ENCODE results near the gene SLC15A1. TPM values are rescaled to one million over a fixed set of nuclear protein-coding genes. Genes with fewer than 3 reads are reported as not detected.

SLC15A1 gene
- polyA plus RNA-seq, 6 donors from 2014 or later = not detected

DNA sequence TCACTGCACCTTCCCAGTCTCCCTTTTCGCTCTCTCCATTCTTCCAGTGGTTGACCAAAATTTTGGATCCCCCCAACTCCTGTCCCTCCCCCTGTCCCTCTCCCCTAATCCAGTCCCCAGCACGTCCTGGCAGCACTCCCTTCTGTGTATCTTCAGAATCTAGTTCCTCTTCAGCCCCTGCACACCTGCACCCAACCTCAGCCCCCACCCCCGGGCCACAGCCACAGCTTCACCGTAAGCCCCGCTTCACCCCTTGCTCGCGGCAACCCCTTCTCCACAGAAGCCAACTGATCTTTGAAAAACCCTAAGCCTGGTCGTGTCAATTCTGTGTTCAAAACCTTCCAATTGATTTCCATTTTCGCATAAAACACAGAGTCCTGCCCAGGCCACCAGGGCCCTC is 35.5 kb upstream of the SLC15A1 start:
- Mint-ChIP-seq H3K4me1 (peaks cover 0 to 6% (median 4%) of the 10 kb centered on the region in 3 donors), H3K27me3 (peaks cover 0 to 34% (median 25%) of the 10 kb centered on the region in 3 donors), H3K4me3 (no peak overlapping the region), H3K27ac (no peak overlapping the region), H3K9me3 (peaks cover 0 to 6% (median 1%) of the 10 kb centered on the region in 7 donors), H3K36me3 (peaks cover 5 to 12% of the 10 kb centered on the region in 2 donors)
- ATAC-seq (ENCODE audit: low read depth in 2 of 2) = no peak
- DNase-seq = no peak

- no peak for ATAC-seq (ENCODE audit: low read depth in 2 of 2)
- peaks cover 0 to 6% of the 10 kb centered on the region in 2 donors for H3K36me3 Mint-ChIP-seq
- peaks cover 0 to 6% (median 1%) of the 10 kb centered on the region in 7 donors for H3K9me3 Mint-ChIP-seq
- DNase-seq = no peak
- no peak overlapping the region for H3K4me3 Mint-ChIP-seq
- H3K27ac Mint-ChIP-seq = no peak overlapping the region
- H3K4me1 Mint-ChIP-seq = peaks cover 0 to 6% (median 4%) of the 10 kb centered on the region in 3 donors
- H3K27me3 Mint-ChIP-seq = peaks cover 2 to 36% (median 32%) of the 10 kb centered on the region in 3 donors
These were observed 34.7 kb upstream of the SLC15A1 start for GRCh38 chr13:98787173-98787572.

DNA sequence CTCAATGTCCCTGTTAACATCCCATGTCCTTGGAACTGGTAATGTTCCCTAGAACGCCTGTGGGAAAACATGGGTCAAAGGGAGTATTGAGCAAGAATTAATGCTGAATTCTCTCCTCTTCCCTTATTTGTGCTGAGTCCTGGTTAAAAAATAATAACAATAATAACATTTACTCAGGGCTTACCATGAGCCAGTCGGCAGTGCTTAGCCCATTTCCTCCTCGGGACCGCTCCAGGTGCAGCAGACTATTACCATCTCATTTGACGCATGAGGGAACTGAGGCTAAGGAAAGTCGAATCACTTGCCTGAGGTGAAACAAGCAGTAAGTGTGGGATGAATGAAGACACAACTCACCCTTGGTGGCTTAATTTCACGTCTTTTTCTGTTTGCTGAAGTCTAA is 33.6 kb upstream of the SLC15A1 start:
- H3K27ac Mint-ChIP-seq = no peak overlapping the region
- H3K4me3 Mint-ChIP-seq = no peak overlapping the region
- DNase-seq (no peak), ATAC-seq (ENCODE audit: low read depth in 2 of 2) (no peak)
- peaks cover 9 to 47% (median 44%) of the 10 kb centered on the region in 3 donors for H3K27me3 Mint-ChIP-seq
- H3K4me1 Mint-ChIP-seq = peaks cover 0 to 6% (median 4%) of the 10 kb centered on the region in 3 donors
- H3K9me3 Mint-ChIP-seq = peaks cover 0 to 6% (median 3%) of the 10 kb centered on the region in 7 donors
- H3K36me3 Mint-ChIP-seq = no peaks in the 10 kb centered on the region

- ATAC-seq (ENCODE audit: low read depth in 2 of 2) = no peak
- H3K4me3 Mint-ChIP-seq = no peak overlapping the region
- H3K9me3 Mint-ChIP-seq = peaks cover 0 to 6% (median 4%) of the 10 kb centered on the region in 7 donors
- no peak overlapping the region for H3K27ac Mint-ChIP-seq
- no peaks in the 10 kb centered on the region for H3K36me3 Mint-ChIP-seq
- H3K27me3 Mint-ChIP-seq = peaks cover 14 to 49% (median 49%) of the 10 kb centered on the region in 3 donors
- DNase-seq = no peak
- peaks cover 0 to 6% (median 4%) of the 10 kb centered on the region in 3 donors for H3K4me1 Mint-ChIP-seq
These were observed 32.9 kb upstream of the SLC15A1 start for GRCh38 chr13:98785405-98785804.

GRCh38 chr13:98784666-98785065 is 32.2 kb upstream of the SLC15A1 start:
- Mint-ChIP-seq H3K36me3 (no peaks in the 10 kb centered on the region), H3K9me3 (peaks cover 0 to 5% (median 1%) of the 10 kb centered on the region in 7 donors), H3K4me1 (peaks cover 0 to 6% (median 4%) of the 10 kb centered on the region in 3 donors), H3K4me3 (no peak overlapping the region), H3K27ac (no peak overlapping the region), H3K27me3 (peaks cover 14 to 51% (median 48%) of the 10 kb centered on the region in 3 donors)
- ATAC-seq (ENCODE audit: low read depth in 2 of 2) (no peak), DNase-seq (no peak)

DNA sequence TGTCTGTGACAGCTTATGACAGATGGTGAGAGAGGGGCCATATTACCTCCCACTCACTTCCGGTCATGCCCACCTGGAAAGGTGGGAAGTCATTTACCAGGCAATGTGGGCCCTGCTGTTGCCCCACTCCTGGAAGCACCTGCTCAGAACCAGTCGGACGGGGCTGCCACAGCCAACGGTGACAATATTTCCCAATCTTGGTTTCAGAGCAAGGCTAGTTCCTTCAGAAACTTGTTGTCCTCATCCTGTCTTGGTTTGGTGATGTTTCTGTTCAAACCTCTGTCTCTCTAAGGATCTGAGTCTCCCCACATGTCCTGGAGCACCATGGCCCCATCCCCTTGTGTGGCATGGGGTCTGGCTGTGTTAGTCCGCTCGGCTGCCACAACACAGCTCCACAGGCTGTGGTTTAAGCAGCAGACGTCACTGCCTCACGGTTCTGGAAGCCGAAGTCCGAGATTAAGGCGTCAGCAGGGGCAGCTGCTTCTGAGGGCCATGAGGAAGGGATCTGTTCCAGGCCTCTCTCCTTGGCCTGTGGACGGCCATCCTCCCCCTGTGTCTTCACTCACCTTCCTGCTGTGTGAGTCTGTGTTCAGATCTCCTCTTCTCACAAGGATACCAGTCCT is 31.5 kb upstream of the SLC15A1 start:
- no peaks in the 10 kb centered on the region for H3K36me3 Mint-ChIP-seq
- peaks cover 0 to 5% (median 1%) of the 10 kb centered on the region in 7 donors for H3K9me3 Mint-ChIP-seq
- no peak for DNase-seq
- H3K27ac Mint-ChIP-seq = no peak overlapping the region
- H3K27me3 Mint-ChIP-seq = peaks cover 14 to 58% (median 43%) of the 10 kb centered on the region in 3 donors
- peaks cover 0 to 6% (median 4%) of the 10 kb centered on the region in 3 donors for H3K4me1 Mint-ChIP-seq
- H3K4me3 Mint-ChIP-seq = no peak overlapping the region
- ATAC-seq (ENCODE audit: low read depth in 2 of 2) = no peak

DNA sequence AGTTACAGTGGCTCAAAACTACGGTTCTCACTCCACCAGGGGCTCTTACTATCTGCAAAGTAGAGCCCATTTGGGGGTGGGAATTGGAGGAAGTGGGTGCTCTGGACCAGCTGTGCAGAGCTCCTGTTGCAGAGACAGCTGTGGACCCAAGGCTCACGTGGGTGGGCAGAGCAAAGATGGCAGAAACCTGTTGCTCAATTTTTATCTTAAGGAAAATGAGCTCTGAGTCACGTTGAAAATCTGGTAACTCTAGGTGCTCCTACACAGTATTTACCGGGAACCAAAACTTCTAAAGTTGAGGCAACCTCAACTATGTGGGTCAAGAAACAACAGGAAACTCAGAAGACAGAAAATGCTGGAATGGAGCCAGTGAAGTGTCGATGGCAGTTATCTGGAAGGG is 30.2 kb upstream of the SLC15A1 start:
- Mint-ChIP-seq H3K36me3 (no peaks in the 10 kb centered on the region), H3K27me3 (peaks cover 18 to 52% (median 30%) of the 10 kb centered on the region in 3 donors), H3K4me3 (no peak overlapping the region), H3K4me1 (peaks cover 0 to 2% (median 0%) of the 10 kb centered on the region in 3 donors), H3K27ac (no peak overlapping the region), H3K9me3 (peaks cover 0 to 4% (median 1%) of the 10 kb centered on the region in 7 donors)
- ATAC-seq (ENCODE audit: low read depth in 2 of 2) (no peak), DNase-seq (no peak)

DNA sequence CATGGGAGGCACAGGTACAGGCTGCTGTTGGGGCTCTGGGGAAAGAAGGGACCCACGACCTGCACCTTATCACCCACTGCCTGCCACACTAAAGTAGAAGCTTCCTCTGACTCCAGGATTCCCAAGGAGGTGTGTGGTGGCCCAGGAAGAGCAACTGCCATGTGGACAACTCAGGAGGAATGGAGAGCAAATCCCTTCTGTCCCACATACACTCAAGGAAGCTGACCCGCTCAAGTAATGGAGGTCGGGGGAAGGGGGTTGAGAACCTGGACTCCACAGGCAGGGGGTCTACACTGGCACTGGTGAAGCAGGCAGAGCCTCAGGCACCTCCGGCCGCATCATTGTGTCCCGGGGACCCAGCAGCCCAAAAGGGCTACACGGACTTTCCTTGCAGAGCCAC is 29.4 kb upstream of the SLC15A1 start:
- no peaks in the 10 kb centered on the region for H3K4me1 Mint-ChIP-seq
- DNase-seq = no peak
- H3K36me3 Mint-ChIP-seq = no peaks in the 10 kb centered on the region
- no peak for ATAC-seq (ENCODE audit: low read depth in 2 of 2)
- no peak overlapping the region for H3K4me3 Mint-ChIP-seq
- no peak overlapping the region for H3K27ac Mint-ChIP-seq
- peaks cover 18 to 44% (median 22%) of the 10 kb centered on the region in 3 donors for H3K27me3 Mint-ChIP-seq
- peaks cover 0 to 4% (median 0%) of the 10 kb centered on the region in 7 donors for H3K9me3 Mint-ChIP-seq

DNA sequence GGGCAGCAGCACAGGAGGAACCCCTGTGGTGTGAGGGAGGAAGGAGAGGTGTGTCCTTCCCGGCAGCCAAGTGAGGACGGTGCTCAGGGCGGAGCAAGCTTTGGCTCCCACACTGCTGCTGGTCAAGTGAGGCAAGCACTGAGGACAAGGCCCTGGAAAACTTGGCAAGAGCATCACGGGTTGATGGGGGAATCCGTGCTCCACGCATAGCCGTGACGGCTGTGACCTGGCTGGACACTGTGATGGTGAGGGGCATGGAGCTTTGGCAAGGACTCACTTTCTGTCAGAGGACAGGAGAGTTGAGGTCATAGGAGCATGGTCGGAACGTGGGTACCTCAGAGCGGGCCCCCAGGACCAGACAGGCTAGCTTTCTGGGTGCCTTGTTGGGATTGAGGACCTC is 29.0 kb upstream of the SLC15A1 start:
- peaks cover 18 to 40% (median 18%) of the 10 kb centered on the region in 3 donors for H3K27me3 Mint-ChIP-seq
- H3K4me1 Mint-ChIP-seq = no peaks in the 10 kb centered on the region
- no peak overlapping the region for H3K4me3 Mint-ChIP-seq
- no peak for DNase-seq
- no peaks in the 10 kb centered on the region for H3K36me3 Mint-ChIP-seq
- no peak overlapping the region for H3K27ac Mint-ChIP-seq
- no peak for ATAC-seq (ENCODE audit: low read depth in 2 of 2)
- H3K9me3 Mint-ChIP-seq = peaks cover 0 to 4% (median 0%) of the 10 kb centered on the region in 7 donors

GRCh38 chr13:98781045-98781444 is 28.6 kb upstream of the SLC15A1 start:
- DNase-seq = no peak
- no peak overlapping the region for H3K4me3 Mint-ChIP-seq
- H3K27me3 Mint-ChIP-seq = peaks cover 15 to 41% (median 18%) of the 10 kb centered on the region in 3 donors
- no peak overlapping the region for H3K27ac Mint-ChIP-seq
- H3K9me3 Mint-ChIP-seq = peaks cover 0 to 4% (median 0%) of the 10 kb centered on the region in 7 donors
- no peak for ATAC-seq (ENCODE audit: low read depth in 2 of 2)
- H3K4me1 Mint-ChIP-seq = no peaks in the 10 kb centered on the region
- no peaks in the 10 kb centered on the region for H3K36me3 Mint-ChIP-seq

- H3K27ac Mint-ChIP-seq = no peak overlapping the region
- H3K4me3 Mint-ChIP-seq = peak overlapping the region in 1 of 8 donors; percentile 70
- DNase-seq (no peak), ATAC-seq (ENCODE audit: low read depth in 2 of 2) (no peak)
- peaks cover 0 to 4% (median 0%) of the 10 kb centered on the region in 7 donors for H3K9me3 Mint-ChIP-seq
- H3K4me1 Mint-ChIP-seq = no peaks in the 10 kb centered on the region
- H3K27me3 Mint-ChIP-seq = peaks cover 15 to 45% (median 18%) of the 10 kb centered on the region in 3 donors
- no peaks in the 10 kb centered on the region for H3K36me3 Mint-ChIP-seq
These were observed 28.0 kb upstream of the SLC15A1 start for GRCh38 chr13:98780451-98780850.

DNA sequence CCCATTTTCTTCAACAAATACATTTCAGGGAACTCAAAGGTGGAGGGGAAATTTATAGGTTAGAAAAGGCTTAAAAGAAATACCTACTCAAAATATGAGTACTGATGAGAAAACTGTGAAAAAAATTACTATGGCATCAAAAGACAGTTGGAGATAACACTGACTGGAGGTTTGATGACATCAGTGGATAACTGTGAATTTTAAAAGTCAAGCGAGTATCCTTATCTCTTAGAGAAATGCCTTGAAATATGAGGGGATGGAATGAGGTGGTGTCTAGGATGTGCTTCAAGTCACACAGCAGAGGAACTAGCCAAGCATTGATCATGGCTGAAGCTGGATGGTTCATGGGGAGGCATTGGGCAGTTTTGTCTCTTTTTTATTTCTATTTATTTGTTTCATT is 27.2 kb upstream of the SLC15A1 start:
- no peak overlapping the region for H3K27ac Mint-ChIP-seq
- peaks cover 0 to 4% (median 0%) of the 10 kb centered on the region in 7 donors for H3K9me3 Mint-ChIP-seq
- no peaks in the 10 kb centered on the region for H3K4me1 Mint-ChIP-seq
- DNase-seq = no peak
- H3K36me3 Mint-ChIP-seq = no peaks in the 10 kb centered on the region
- no peak overlapping the region for H3K4me3 Mint-ChIP-seq
- peaks cover 15 to 45% (median 18%) of the 10 kb centered on the region in 3 donors for H3K27me3 Mint-ChIP-seq
- no peak for ATAC-seq (ENCODE audit: low read depth in 2 of 2)

DNA sequence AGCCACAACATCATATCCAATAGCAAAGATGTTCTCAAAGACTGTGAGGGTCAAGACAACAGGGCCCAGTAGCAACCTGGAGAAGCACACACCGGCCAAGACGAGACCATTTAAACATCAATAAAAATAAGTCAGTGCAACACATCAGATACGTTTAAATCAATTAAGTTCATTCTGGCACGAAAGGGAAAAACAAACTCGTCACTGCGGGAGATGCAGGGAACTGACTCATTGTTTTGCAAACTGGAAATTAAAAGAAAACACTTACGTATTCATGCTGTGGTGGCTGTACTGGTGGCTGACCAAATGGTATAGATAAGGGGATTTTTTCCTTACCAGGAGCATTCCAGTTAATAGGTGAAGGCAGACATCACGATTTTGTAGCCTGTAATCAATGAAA is 26.3 kb upstream of the SLC15A1 start:
- H3K9me3 Mint-ChIP-seq = peaks cover 0 to 4% (median 0%) of the 10 kb centered on the region in 7 donors
- ATAC-seq (ENCODE audit: low read depth in 2 of 2) (no peak), DNase-seq (no peak)
- H3K27ac Mint-ChIP-seq = no peak overlapping the region
- H3K4me3 Mint-ChIP-seq = no peak overlapping the region
- no peaks in the 10 kb centered on the region for H3K36me3 Mint-ChIP-seq
- no peaks in the 10 kb centered on the region for H3K4me1 Mint-ChIP-seq
- peaks cover 15 to 45% (median 18%) of the 10 kb centered on the region in 3 donors for H3K27me3 Mint-ChIP-seq

- H3K27me3 Mint-ChIP-seq = peaks cover 12 to 33% (median 14%) of the 10 kb centered on the region in 3 donors
- no peak for DNase-seq
- no peak overlapping the region for H3K4me3 Mint-ChIP-seq
- H3K27ac Mint-ChIP-seq = no peak overlapping the region
- peaks cover 0 to 4% (median 0%) of the 10 kb centered on the region in 7 donors for H3K9me3 Mint-ChIP-seq
- H3K36me3 Mint-ChIP-seq = no peaks in the 10 kb centered on the region
- H3K4me1 Mint-ChIP-seq = no peaks in the 10 kb centered on the region
- no peak for ATAC-seq (ENCODE audit: low read depth in 2 of 2)
These were observed 24.2 kb upstream of the SLC15A1 start for GRCh38 chr13:98776644-98777043.

Measured in naive B cell (primary cell).